Measurements from ENCODE around the gene NXPH1.

The NXPH1 gene

DNA sequence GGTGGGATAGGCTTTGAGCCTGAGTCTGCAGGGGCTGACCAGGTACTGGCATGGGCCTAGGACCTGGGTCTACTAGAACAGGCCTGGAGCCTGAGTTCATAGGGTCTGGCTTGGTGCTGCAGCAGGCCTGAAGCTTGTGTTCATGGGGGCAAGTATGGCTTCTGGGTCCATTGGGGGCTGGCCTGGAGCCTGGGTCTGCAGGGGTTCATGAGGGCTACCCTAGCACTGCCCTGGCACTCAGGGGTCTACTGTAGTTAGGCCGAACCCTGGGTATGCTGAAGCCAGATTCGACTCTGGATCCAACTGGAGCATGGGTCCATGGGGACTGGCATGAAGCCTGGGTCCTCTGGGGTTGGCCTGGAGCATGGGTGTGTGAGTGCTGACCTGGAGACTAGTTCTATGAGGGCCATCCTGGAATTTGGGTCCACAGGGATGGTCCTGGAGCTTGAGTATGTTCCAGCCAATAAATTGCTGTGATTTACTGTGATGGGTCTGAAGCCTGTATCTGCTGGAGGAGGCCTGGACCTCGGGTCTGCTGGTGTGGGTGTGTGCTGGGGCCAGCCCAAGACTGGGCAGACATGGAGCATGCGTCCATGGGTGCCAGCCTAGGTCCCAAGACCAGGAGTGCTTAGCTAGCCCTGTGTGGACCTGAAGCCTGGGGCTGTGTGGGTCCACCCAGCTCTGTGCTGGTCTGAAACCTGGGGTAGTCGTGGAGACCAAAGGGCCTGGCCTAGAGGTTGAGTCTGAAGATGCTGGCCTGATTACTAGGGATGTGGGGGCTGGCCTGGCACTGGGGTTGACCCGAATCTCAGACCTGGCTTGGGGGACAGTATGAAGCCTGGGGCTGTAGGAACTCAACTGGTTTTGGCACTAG lies 235.5 kb downstream of the NXPH1 start:
- H3K36me3 Mint-ChIP-seq (ENCODE audit: low read depth), result no peaks in the 10 kb centered on the region
- peaks cover 9% of the 10 kb centered on the region for H3K9me3 Mint-ChIP-seq

DNA sequence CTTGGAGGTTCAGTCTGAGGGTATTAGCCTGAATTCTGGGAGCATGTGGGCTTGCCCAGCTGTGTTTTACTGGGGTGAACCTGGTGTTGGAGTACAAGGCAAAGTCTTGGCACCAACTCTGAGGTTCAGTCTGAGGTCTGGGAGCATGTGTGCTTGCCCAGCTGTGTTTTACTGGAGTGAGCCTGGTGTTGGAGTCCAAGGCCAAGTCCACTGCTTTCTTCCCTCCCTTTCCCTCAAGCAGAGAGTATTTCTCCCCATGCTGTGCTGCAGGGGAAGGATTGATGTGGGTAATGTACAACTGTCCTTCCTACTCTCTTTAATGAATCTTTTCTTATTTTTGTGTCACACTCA lies 236.1 kb downstream of the NXPH1 start:
- Mint-ChIP-seq H3K27me3 (ENCODE audit: low read depth) (no peaks in the 10 kb centered on the region), H3K27ac (no peak overlapping the region), H3K4me1 (no peaks in the 10 kb centered on the region), H3K36me3 (ENCODE audit: low read depth) (no peaks in the 10 kb centered on the region), H3K9me3 (peaks cover 9% of the 10 kb centered on the region), H3K4me3 (no peak overlapping the region)
- TF ChIP-seq, protein P1, sequence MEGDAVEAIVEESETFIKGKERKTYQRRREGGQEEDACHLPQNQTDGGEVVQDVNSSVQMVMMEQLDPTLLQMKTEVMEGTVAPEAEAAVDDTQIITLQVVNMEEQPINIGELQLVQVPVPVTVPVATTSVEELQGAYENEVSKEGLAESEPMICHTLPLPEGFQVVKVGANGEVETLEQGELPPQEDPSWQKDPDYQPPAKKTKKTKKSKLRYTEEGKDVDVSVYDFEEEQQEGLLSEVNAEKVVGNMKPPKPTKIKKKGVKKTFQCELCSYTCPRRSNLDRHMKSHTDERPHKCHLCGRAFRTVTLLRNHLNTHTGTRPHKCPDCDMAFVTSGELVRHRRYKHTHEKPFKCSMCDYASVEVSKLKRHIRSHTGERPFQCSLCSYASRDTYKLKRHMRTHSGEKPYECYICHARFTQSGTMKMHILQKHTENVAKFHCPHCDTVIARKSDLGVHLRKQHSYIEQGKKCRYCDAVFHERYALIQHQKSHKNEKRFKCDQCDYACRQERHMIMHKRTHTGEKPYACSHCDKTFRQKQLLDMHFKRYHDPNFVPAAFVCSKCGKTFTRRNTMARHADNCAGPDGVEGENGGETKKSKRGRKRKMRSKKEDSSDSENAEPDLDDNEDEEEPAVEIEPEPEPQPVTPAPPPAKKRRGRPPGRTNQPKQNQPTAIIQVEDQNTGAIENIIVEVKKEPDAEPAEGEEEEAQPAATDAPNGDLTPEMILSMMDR (IDR thresholded peaks at IDR 0.05; ENCODE audit: unreplicated experiment in 3 of 3), result no peak

More for the DNA sequence above, 235.5 kb downstream of the NXPH1 start:
- H3K4me3 Mint-ChIP-seq, result no peak overlapping the region
- TF ChIP-seq, protein P1 (IDR thresholded peaks at IDR 0.05; ENCODE audit: unreplicated experiment in 3 of 3), result no peak
- H3K27me3 Mint-ChIP-seq (ENCODE audit: low read depth), result no peaks in the 10 kb centered on the region
- H3K27ac Mint-ChIP-seq, result no peak overlapping the region
- H3K4me1 Mint-ChIP-seq, result no peaks in the 10 kb centered on the region

DNA sequence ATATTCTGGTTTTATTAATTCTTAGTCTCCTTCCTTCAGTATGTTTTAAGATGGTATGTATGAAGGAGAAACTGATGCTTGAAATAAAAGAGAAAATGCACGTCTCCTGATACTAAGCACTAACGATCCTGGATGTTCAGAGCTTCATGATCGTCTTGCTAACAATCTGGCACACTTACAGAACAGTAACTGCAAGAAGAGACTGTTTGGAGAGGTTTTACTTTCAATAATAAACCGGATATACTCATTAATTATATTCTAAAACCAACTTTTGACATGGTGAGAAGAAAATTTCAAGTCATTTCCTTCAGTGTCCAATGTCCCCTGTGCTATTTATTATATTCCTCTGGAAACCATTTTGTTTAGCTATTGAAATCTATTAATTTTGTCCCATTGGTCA lies 251.0 kb downstream of the NXPH1 start:
- H3K4me3 Mint-ChIP-seq, result no peak overlapping the region
- H3K9me3 Mint-ChIP-seq, result no peaks in the 10 kb centered on the region
- H3K27ac Mint-ChIP-seq, result no peak overlapping the region
- peaks cover 3% of the 10 kb centered on the region for H3K27me3 Mint-ChIP-seq (ENCODE audit: low read depth)
- TF ChIP-seq, protein P1 (IDR thresholded peaks at IDR 0.05; ENCODE audit: unreplicated experiment in 3 of 3), result no peak
- H3K4me1 Mint-ChIP-seq, result no peaks in the 10 kb centered on the region
- H3K36me3 Mint-ChIP-seq (ENCODE audit: low read depth), result no peaks in the 10 kb centered on the region

DNA sequence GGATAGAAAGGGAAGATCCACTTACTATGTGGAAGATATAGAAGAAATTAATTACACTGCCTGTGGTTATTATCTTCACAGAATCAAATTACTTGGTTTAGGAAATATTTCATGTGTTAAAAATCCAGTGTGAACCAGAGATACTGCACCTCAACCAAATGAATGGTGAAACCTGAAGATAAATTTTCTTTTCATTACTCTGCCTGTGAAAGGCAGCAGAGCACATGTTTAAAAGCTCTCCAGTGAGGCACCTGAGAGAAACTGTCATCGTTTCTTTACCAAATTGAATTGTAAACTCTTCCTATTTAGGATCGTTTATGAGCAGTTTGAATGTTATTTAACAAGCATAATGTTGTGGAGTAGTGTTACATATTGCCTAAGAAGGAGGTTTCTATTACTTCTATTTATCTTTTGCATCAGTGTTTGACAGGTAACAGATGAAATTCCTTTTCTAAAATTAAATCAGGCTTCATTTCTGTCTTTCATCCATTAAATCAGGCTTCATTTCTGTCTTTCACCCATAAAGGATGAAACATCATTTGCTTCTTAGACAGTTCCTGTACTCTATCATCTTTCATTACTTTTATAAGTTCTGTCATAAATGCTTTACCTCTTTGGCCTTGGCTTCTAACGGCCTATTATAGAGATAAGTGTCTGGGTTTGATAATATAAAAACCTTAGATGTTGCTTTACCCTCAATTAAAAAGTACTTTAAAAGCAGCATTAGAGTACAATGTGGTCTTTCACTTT lies 266.6 kb downstream of the NXPH1 start:
- no peaks in the 10 kb centered on the region for H3K4me1 Mint-ChIP-seq
- H3K9me3 Mint-ChIP-seq, result no peaks in the 10 kb centered on the region
- H3K27me3 Mint-ChIP-seq (ENCODE audit: low read depth), result peaks cover 5% of the 10 kb centered on the region
- H3K4me3 Mint-ChIP-seq, result no peak overlapping the region
- H3K27ac Mint-ChIP-seq, result no peak overlapping the region
- no peaks in the 10 kb centered on the region for H3K36me3 Mint-ChIP-seq (ENCODE audit: low read depth)
- TF ChIP-seq, protein P1 (IDR thresholded peaks at IDR 0.05; ENCODE audit: unreplicated experiment in 3 of 3), result no peak

DNA sequence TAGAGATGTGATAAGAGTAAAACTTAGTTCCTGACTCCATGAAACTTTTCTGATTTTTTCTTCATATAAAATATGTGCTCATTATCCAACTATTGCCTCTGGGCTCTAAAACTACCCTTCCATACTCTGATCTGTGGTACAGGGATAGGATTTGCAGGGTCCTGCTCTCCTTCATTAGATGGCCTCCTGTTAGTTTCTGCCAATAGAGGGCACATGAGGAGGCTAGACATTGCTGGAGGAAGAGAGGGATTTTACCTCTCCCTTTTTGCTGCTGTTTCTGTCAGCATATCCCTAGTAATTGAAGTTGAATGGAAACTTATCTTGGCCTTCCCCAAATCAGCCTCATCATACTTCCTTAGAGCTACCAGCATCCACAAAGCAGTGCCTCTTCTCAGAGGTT lies 269.4 kb downstream of the NXPH1 start:
- Mint-ChIP-seq H3K27ac (no peak overlapping the region), H3K36me3 (ENCODE audit: low read depth) (no peaks in the 10 kb centered on the region), H3K4me3 (no peak overlapping the region), H3K4me1 (no peaks in the 10 kb centered on the region), H3K9me3 (no peaks in the 10 kb centered on the region), H3K27me3 (ENCODE audit: low read depth) (peaks cover 8% of the 10 kb centered on the region)
- TF ChIP-seq, protein P1 (IDR thresholded peaks at IDR 0.05; ENCODE audit: unreplicated experiment in 3 of 3), result no peak

Measured in nephron (organoid).